Stimulated activated CD4-positive, alpha-beta T cell treated with anti-CD3 and anti-CD28 coated beads, Interleukin-2, amount 100 ng/mL, for 4 hours (primary cell): Measurements from ENCODE around the gene HIVEP2.

Experiments
- DNase-seq: peaks from one replicate; pipeline ENCODE4 v3.0.0-alpha.2; 2020; ENCODE audit warnings: low read depth

Gene HIVEP2

DNA sequence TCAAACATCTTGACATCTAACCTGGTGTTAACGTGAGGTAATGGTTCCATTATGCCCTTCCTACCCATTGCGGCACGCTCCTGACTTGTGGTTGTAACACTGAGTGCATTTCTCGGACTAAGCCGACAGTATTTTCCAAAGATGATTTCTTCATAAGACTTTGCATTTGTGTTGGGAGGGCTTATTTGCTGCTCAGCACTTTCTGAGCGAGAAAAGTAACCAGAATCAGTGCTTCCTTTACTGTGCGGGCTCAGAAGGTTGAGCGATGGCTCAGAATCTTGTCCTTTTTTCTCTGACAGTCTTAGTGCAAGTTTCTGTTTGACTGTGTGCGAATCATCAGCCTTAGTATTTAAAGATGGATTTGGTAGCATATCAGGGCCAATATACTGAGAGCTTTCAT lies 171.7 kb downstream of the HIVEP2 start:
- no peak for DNase-seq

GRCh38 chr6:142771162-142771561 lies 173.8 kb downstream of the HIVEP2 start:
- no peak for DNase-seq

DNA sequence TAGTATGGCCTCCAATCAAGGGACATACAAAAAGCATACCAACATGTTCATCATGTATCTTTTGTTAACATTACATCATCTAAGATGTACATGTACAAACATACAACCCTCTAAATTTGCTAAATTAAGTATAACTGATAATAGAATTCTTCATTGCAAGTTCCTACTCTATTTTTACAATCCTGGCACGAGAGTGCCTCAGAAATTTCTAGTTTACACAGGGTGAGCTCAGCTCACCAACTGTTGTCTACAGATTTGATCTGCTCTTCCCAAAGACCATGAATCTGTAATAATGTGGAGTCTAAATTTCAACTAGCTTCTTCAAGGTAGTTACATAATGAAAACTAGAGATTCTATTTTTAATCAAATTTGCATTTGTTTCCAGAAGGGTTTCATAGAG lies 179.7 kb downstream of the HIVEP2 start:
- no peak for DNase-seq

- DNase-seq, result no peak
Observed at GRCh38 chr6:142764311-142764710, 180.7 kb downstream of the HIVEP2 start.

DNA sequence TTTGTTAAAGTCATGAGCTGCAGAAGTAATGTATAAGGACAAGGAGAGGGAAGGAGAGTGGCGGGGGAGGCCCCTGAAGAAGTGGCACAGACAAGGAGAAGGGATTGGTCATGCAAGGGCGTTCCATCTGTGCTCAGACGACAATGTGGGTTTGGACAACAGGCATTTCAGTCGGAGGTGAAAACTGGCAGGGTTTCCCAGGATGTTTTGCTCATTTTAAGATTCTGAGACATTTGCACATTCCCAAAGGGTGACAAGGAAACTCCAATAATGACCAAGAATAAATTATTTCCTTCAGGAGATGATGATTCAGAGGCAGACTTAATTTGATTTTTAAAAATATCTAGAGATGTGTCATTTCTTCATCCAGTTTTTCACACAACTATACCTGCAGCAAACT lies 181.8 kb downstream of the HIVEP2 start:
- no peak for DNase-seq

- no peak for DNase-seq
Observed at GRCh38 chr6:142761756-142762155, 183.2 kb downstream of the HIVEP2 start.

DNA sequence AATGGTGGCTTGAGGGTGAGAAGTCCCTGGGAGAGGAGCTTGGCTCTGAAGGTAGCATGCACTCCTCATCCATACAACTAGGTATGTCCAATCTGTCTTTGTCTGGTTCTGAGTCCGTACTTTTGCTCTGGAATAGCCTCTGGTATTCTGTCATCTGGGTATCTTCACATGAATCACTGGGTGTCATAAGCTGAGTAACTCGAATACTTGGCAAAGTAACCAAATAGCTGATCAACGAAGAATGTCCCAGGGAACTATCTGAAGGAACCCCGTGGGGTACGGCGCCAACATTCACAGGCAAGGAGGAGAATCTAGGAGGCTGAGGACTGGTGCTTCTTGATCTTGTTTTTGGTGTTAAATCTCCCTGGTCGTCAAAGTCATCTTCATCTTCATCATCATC lies 184.8 kb downstream of the HIVEP2 start:
- DNase-seq, result no peak

DNA sequence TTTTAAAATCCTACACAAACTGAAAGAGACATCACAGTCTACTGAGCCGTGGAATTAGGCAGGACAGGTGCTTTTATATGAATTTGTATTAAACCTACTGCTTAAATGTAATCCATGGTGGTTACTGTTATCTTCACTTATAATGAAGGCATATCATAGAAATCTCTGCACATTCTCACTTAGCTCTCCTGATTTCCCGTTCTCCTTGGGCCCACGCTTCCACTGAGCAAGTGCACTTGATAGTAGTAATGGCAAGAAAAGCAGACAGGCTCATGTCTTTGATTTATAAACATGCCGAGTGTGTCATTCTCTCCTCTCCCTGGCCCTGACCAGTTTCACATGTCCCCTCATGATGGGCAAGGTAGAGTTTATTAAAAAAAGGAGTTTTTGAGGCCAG lies 186.3 kb downstream of the HIVEP2 start:
- no peak for DNase-seq

GRCh38 chr6:142757852-142758628 lies 186.9 kb downstream of the HIVEP2 start:
- DNase-seq, result no peak

- DNase-seq, result no peak
Observed at GRCh38 chr6:142756215-142756630, 188.8 kb downstream of the HIVEP2 start.

GRCh38 chr6:142753196-142753595 lies 191.8 kb downstream of the HIVEP2 start:
- no peak for DNase-seq

DNA sequence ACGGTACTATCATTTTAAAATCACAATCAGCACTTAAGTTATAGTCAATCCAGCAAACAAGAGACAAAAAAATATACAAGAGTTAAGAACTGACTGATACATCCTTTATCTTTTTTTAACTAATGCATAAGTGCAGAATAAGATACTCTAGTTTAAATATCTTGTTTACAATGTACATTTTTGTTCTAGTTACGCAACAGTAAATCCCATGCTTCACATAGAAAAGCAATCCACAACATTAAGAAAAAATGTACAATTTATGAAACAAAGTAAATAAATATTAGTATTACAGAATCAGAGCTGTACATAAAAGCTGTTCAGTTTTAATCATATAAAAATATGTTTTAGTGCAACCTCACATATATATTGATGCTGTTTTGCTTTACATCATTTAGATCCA lies 192.6 kb downstream of the HIVEP2 start:
- no peak for DNase-seq

DNA sequence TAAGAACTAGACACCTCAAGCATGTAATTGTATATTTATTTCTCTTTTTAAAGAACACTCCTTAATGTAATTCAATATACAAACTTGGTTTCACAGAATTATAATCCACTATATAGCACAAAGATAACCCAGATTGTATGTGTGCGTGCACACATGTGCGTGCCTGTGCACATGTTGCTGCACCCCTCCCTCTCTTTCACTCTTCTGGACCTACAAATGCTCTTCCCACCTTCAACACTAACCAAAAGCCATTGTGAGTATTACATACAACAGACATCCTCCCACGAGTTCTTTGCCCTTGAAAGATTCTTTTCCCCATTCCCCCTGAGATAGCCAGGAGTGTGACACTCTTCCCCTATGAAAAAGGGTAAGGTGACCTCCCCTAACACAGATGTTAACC lies 193.5 kb downstream of the HIVEP2 start:
- no peak for DNase-seq

DNA sequence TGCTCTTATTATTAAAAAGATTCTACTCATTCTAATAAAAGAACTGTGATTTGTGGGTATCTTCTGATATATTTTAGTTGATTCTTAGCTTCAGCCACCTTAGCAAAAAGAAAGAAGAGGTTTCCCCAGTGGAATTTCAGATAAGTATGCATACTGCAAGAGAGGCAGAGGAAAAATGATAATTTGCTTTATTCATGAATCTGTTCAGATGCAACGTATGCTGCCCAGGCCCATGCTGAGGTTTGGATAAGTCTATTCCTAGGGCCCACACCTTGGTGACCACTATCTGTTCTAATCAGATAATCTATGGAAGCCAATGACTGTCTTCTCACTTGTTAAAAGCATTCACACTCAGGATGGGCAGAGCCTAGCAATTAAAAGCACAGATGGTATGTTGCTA lies 194.0 kb downstream of the HIVEP2 start:
- no peak for DNase-seq

DNA sequence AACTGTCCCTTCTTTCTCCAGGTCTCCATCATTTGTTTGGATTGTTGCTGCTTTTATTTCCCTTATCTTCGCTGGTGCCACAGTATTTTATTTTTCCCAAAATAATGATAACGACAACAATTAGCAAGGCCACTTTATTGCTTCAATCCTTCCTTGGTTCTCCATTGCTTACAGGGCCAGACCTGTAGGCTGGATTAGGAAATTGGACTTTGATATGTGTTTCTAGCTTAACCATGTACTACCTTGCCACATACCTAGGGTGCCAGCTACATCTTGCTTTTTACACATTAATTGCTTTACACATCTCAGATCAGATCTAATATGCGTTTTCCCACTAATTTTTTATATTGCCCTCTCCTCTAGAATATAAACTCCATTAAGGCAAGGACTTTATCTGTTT lies 195.4 kb downstream of the HIVEP2 start:
- no peak for DNase-seq

DNA sequence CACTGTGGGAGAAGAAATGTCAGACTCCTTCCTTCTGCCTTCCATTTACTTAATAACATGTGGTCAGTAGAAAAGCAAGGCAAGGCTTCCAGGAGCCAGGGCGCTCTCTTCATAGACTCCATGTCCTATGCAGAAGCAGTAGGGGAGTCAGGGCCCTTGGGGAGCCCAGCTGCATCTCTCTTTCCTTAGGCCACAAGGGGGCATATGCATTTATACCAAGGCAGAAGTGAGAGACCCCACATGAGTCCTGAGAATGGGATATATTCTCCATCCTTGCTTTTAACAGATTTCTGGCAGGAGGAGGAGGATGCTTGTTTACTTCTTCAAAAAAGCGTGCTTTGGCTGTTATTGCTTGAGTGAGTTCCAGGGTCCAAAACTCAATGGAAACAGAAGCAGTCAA lies 198.5 kb downstream of the HIVEP2 start:
- DNase-seq, result peak; percentile 25

GRCh38 chr6:142744836-142745235 lies 200.1 kb downstream of the HIVEP2 start:
- DNase-seq, result no peak

GRCh38 chr6:142740449-142740848 lies 204.5 kb downstream of the HIVEP2 start:
- DNase-seq, result no peak

DNA sequence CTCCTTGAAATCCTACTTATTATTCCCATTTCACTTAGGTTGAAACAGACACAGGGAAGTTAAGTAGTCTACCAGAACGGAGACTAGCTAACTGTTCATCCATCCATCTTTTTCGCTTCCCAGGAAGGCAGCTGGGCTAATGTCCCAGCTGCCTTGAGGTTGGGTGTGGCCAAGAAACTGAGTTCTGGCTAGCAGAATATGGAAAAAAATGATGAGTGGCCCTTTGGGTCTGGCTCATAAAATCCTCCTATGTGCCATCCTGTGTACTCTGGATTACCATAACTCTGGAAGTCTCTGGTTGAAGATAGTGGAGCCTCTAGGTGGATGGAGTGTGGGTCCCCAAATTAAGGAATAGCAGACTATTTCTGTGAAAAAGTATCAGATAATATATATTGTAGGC lies 206.2 kb downstream of the HIVEP2 start:
- no peak for DNase-seq

DNA sequence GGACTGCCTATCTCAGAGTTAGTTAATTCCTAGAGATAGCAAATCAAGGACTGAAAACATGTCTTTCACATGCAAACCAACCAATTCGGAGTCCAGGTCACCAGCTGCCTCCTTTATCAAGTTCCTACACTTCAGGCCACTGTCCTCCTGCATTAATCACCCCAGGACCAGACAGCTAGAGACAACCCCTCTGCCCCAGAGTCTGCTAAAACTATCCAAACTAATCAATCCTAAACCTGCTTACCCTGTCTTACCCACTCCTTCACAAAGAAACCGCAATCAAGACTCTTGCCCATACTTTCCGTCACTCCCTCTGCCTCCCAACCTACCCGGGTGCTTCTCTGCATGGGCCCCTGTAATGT lies 207.0 kb downstream of the HIVEP2 start:
- no peak for DNase-seq

GRCh38 chr6:142737368-142738034 lies 207.5 kb downstream of the HIVEP2 start:
- no peak for DNase-seq

GRCh38 chr6:142735204-142735603 lies 209.8 kb downstream of the HIVEP2 start:
- DNase-seq, result no peak

- no peak for DNase-seq
Observed at GRCh38 chr6:142732790-142733189, 212.2 kb downstream of the HIVEP2 start.

- DNase-seq, result no peak
Observed at GRCh38 chr6:142731611-142732010, 213.4 kb downstream of the HIVEP2 start.
